ENCODE results near the gene PTPRM.

DNA sequence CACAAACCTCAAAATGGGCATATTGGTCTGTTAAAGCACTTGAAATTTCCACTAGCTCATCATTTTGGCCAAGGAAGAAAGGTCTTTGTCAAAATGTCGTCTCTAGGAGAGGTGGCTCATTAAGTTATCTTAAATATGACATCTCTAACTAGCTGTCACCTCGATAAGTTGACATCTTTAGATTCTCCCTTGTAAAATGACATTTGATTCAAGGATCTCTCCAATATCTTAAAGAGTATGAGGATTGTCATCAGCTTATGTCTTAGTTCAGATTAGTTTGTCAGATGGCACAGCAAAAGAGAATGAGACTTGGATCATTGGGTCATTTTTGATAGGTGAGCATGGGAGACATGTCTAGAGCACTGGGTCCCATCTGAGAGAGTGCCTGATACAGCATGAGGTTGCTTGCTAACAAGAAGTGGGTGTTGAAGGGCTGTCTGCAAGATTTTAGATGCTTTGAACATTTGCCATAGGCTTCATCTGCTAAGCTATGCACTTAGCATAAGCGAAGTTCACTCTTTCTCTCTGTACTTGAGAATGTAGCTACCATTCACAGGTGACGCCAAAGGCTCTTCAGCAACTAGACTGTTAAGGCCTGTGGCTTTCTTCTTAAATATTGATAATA lies 12.9 kb downstream of the PTPRM start:
- TF ChIP-seq, protein P1, sequence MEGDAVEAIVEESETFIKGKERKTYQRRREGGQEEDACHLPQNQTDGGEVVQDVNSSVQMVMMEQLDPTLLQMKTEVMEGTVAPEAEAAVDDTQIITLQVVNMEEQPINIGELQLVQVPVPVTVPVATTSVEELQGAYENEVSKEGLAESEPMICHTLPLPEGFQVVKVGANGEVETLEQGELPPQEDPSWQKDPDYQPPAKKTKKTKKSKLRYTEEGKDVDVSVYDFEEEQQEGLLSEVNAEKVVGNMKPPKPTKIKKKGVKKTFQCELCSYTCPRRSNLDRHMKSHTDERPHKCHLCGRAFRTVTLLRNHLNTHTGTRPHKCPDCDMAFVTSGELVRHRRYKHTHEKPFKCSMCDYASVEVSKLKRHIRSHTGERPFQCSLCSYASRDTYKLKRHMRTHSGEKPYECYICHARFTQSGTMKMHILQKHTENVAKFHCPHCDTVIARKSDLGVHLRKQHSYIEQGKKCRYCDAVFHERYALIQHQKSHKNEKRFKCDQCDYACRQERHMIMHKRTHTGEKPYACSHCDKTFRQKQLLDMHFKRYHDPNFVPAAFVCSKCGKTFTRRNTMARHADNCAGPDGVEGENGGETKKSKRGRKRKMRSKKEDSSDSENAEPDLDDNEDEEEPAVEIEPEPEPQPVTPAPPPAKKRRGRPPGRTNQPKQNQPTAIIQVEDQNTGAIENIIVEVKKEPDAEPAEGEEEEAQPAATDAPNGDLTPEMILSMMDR (conservative IDR thresholded peaks at IDR 0.05; ENCODE audit: low read depth, low read length) = no peak
- TF ChIP-seq EZH2 (IDR thresholded peaks at IDR 0.05; ENCODE audit: low read length, unreplicated experiment) = no peak
